ENCODE results near the gene SCO1.

Gene SCO1

GRCh38 chr17:10652984-10653659 lies 44.2 kb downstream of the SCO1 start:
- DNase-seq, result peak; percentile 23

- no peak for DNase-seq
These were observed 45.4 kb downstream of the SCO1 start for GRCh38 chr17:10651927-10652326.

GRCh38 chr17:10649602-10650001 lies 47.7 kb downstream of the SCO1 start:
- no peak for DNase-seq

GRCh38 chr17:10648956-10649355 lies 48.4 kb downstream of the SCO1 start:
- DNase-seq, result no peak

GRCh38 chr17:10648381-10648780 lies 49.0 kb downstream of the SCO1 start:
- DNase-seq, result no peak

GRCh38 chr17:10646392-10646990 lies 50.8 kb downstream of the SCO1 start:
- DNase-seq, result peak; percentile 76

GRCh38 chr17:10640475-10640874 lies 56.9 kb downstream of the SCO1 start:
- no peak for DNase-seq

- DNase-seq, result no peak
These were observed 59.2 kb downstream of the SCO1 start for GRCh38 chr17:10638151-10638550.

- no peak for DNase-seq
These were observed 62.0 kb downstream of the SCO1 start for GRCh38 chr17:10635290-10635689.

- no peak for DNase-seq
These were observed 63.5 kb downstream of the SCO1 start for GRCh38 chr17:10633738-10634379.

- no peak for DNase-seq
These were observed 65.6 kb downstream of the SCO1 start for GRCh38 chr17:10631701-10632100.

GRCh38 chr17:10631048-10631700 lies 66.2 kb downstream of the SCO1 start:
- DNase-seq, result peak; percentile 35

- no peak for DNase-seq
These were observed 67.6 kb downstream of the SCO1 start for GRCh38 chr17:10629706-10630105.

GRCh38 chr17:10628756-10629155 lies 68.6 kb downstream of the SCO1 start:
- DNase-seq, result peak; percentile 16

- no peak for DNase-seq
These were observed 70.9 kb downstream of the SCO1 start for GRCh38 chr17:10626390-10626789.

- no peak for DNase-seq
These were observed 72.4 kb downstream of the SCO1 start for GRCh38 chr17:10624969-10625368.

GRCh38 chr17:10623737-10624338 lies 73.5 kb downstream of the SCO1 start:
- DNase-seq, result no peak

GRCh38 chr17:10622617-10623485 lies 74.5 kb downstream of the SCO1 start:
- DNase-seq, result no peak

Data from activated CD4-positive, alpha-beta T cell treated with anti-CD3 and anti-CD28 coated beads, Interleukin-10, Interleukin-2, amounts not matched to agents 100 ng/mL and 50 ng/mL, durations not matched to agents 16 hours and 8 hours (primary cell).